Omental fat pad (tissue), 4 donors: ENCODE measurements around the gene ADORA3. TPM values are rescaled to one million over a fixed set of nuclear protein-coding genes. Genes with fewer than 3 reads are reported as not detected.

Experiments
- ATAC-seq: fragments of 150-250 bp; one replicate; pipeline ENCODE4 v1.9.1; 2016; ENCODE audit warnings: mild to moderate bottlenecking, moderate library complexity; ENCODE audit not compliant: low FRiP score
- DNase-seq: peaks from one replicate; pipeline ENCODE4 v3.0.0-alpha.2; 2019; ENCODE audit warnings: low spot score
- CTCF ChIP-seq, 3 donors: fragments of 450-650 bp; IDR thresholded peaks; one replicate each; pipeline ENCODE4 v1.5.1; 2016 to 2017; ENCODE audit warnings: antibody characterized with exemption in 3 of 3, mild to moderate bottlenecking in 3 of 3, moderate library complexity in 2 of 3
- total RNA-seq, 4 donors: library from RNA; depleted of rRNA; stranded (reverse); fragments of >200 nt; gene quantifications; one replicate each; pipeline ENCODE4 v1.1.0, GENCODE V29; 2016

Gene ADORA3
- total RNA-seq, 4 donors from 2014 or later = 9.2 to 28.5 (median 14.5) TPM

GRCh38 chr1:111515291-111516004 is 12.0 kb upstream of the ADORA3 start:
- DNase-seq (peak; percentile 44), ATAC-seq (peak; percentile 66)
- TF ChIP-seq CTCF (IDR thresholded peaks at IDR 0.05) = no peak

GRCh38 chr1:111513410-111514020 is 10.1 kb upstream of the ADORA3 start:
- no peak for ATAC-seq
- DNase-seq = no peak
- TF ChIP-seq CTCF (IDR thresholded peaks at IDR 0.05) = no peak

- no peak for ATAC-seq
- TF ChIP-seq CTCF (IDR thresholded peaks at IDR 0.05) = no peak
- DNase-seq = no peak
Measured at GRCh38 chr1:111512931-111513330, 9.5 kb upstream of the ADORA3 start.

GRCh38 chr1:111512132-111512889 is 8.9 kb upstream of the ADORA3 start:
- TF ChIP-seq CTCF (IDR thresholded peaks at IDR 0.05) = no peak
- DNase-seq = no peak
- ATAC-seq = no peak

- TF ChIP-seq CTCF (IDR thresholded peaks at IDR 0.05) = no peak
- no peak for ATAC-seq
- no peak for DNase-seq
Measured at GRCh38 chr1:111511370-111511769, 7.9 kb upstream of the ADORA3 start.

GRCh38 chr1:111509997-111510375 is 6.6 kb upstream of the ADORA3 start:
- DNase-seq (no peak), ATAC-seq (no peak)
- no peak for TF ChIP-seq CTCF (IDR thresholded peaks at IDR 0.05)
